ENCODE data around the gene TRIM5. TPM values are rescaled to one million over a fixed set of nuclear protein-coding genes. Genes with fewer than 3 reads are reported as not detected.

TRIM5 gene
- total and polyA plus RNA-seq, 9 of the 15 experiments (the other 6 are each of a cell fraction or from before 2014, with no cell fraction given) = 7.7 to 20.8 (median 15.0) TPM

GRCh38 chr11:5690216-5690615 lies 5.3 kb upstream of the TRIM5 start (continued):
- TF ChIP-seq NFIX (CRISPR knock-in tag; IDR thresholded peaks at IDR 0.05; ENCODE audit: low read depth) (no peak), ZNF75A (CRISPR knock-in tag; IDR thresholded peaks at IDR 0.05) (no peak), RREB1 (CRISPR knock-in tag; IDR thresholded peaks at IDR 0.05) (no peak), ZNF449 (CRISPR knock-in tag; IDR thresholded peaks at IDR 0.05) (no peak), MTA1 (IDR thresholded peaks at IDR 0.05; ENCODE audit: borderline replicate concordance) (peak; percentile 51; the same call in 1 of the 2 replicates), TCF7L2 (IDR thresholded peaks at IDR 0.05; ENCODE audit: low read depth, low read length) (no peak), MAFK (IDR thresholded peaks at IDR 0.05; ENCODE audit: low read length) (no peak), ARID3B (CRISPR knock-in tag; IDR thresholded peaks at IDR 0.05; ENCODE audit: borderline replicate concordance) (no peak), ZNF124 (CRISPR knock-in tag; IDR thresholded peaks at IDR 0.05) (no peak), ZFP1 (CRISPR knock-in tag; IDR thresholded peaks at IDR 0.05) (no peak), ZNF384 (IDR thresholded peaks at IDR 0.05; ENCODE audit: low read depth, low read length) (no peak), ZFPM2 (CRISPR knock-in tag; IDR thresholded peaks at IDR 0.05) (no peak), ARID1B (IDR thresholded peaks at IDR 0.05) (peak; percentile 48), HMG20A (CRISPR knock-in tag; conservative IDR thresholded peaks at IDR 0.05) (no peak), CBFA2T2 (conservative IDR thresholded peaks at IDR 0.05) (peak; percentile 36), HNRNPK (IDR thresholded peaks at IDR 0.05; ENCODE audit: low read depth, low read length, poor library complexity, severe bottlenecking) (no peak), RBBP5 (IDR thresholded peaks at IDR 0.05; ENCODE audit: borderline replicate concordance, insufficient read depth, low read length, poor library complexity, severe bottlenecking) (no peak), ZNF561 (CRISPR knock-in tag; conservative IDR thresholded peaks at IDR 0.05) (no peak), ZHX1 (conservative IDR thresholded peaks at IDR 0.05; ENCODE audit: low read length) (no peak)

Data from K562 (cell line).